OCI-LY1 (cell line): ENCODE data around the gene FSTL5.

ENCODE experiments used
- H2AFZ ChIP-seq: fragments of 200-600 bp; sonication (generic), shearing (Covaris generic); 2 replicates; pipeline ENCODE4 v1.6.0; 2014; ENCODE audit warnings: antibody characterized with exemption, mild to moderate bottlenecking, low read length
- H3F3A ChIP-seq: fragments of 200-600 bp; sonication (generic), shearing (Covaris generic); 2 replicates; pipeline ENCODE4 v1.6.0; 2014; ENCODE audit warnings: mild to moderate bottlenecking, antibody characterized with exemption, low read length, moderate library complexity; ENCODE audit not compliant: insufficient read depth
- H3K27ac ChIP-seq: fragments of 200-600 bp; sonication (generic); 2 replicates; pipeline ENCODE4 v1.5.1; 2014; ENCODE audit warnings: low read length, mixed run types, mild to moderate bottlenecking, low read depth; ENCODE audit not compliant: poor library complexity, severe bottlenecking
- H3K27me3 ChIP-seq: fragments of 200-600 bp; sonication (generic); 2 replicates; pipeline ENCODE4 v1.6.0; 2014; ENCODE audit warnings: antibody characterized with exemption, mild to moderate bottlenecking, low read length, moderate library complexity; ENCODE audit not compliant: insufficient read depth
- H3K36me3 ChIP-seq: fragments of 200-600 bp; sonication (generic); 2 replicates; pipeline ENCODE4 v1.6.1; 2014; ENCODE audit warnings: mild to moderate bottlenecking, antibody characterized with exemption, low read length, moderate library complexity, mixed read lengths; ENCODE audit not compliant: insufficient read depth
- H3K4me1 ChIP-seq: fragments of 200-600 bp; sonication (generic); 2 replicates; pipeline ENCODE4 v1.5.1; 2014; ENCODE audit warnings: mild to moderate bottlenecking, low read length, moderate library complexity; ENCODE audit not compliant: insufficient read depth, severe bottlenecking
- H3K4me2 ChIP-seq: fragments of 200-600 bp; sonication (generic), shearing (Covaris generic); 2 replicates; pipeline ENCODE4 v1.6.1; 2014; ENCODE audit warnings: low read length
- H3K4me3 ChIP-seq: fragments of 200-600 bp; sonication (generic); 2 replicates; pipeline ENCODE4 v1.5.1; 2014; ENCODE audit warnings: low read length, low read depth, mild to moderate bottlenecking, mixed read lengths; ENCODE audit not compliant: poor library complexity, severe bottlenecking
- H3K79me2 ChIP-seq: fragments of 200-600 bp; shearing (Covaris generic); 2 replicates; pipeline ENCODE4 v1.6.1; 2016; ENCODE audit warnings: mixed run types, low read length, mixed read lengths; ENCODE audit not compliant: insufficient read depth
- H3K9ac ChIP-seq: fragments of 200-600 bp; sonication (generic), shearing (Covaris generic); 2 replicates; pipeline ENCODE4 v1.6.1; 2014; ENCODE audit warnings: mild to moderate bottlenecking, low read length, mixed read lengths
- H3K9me2 ChIP-seq: fragments of 200-600 bp; sonication (generic), shearing (Covaris generic); 2 replicates; pipeline ENCODE4 v1.6.1; 2014; ENCODE audit warnings: low read depth, mild to moderate bottlenecking, low read length, mixed read lengths
- H3K9me3 ChIP-seq: fragments of 200-600 bp; shearing (Covaris generic); 2 replicates; pipeline ENCODE4 v1.6.1; 2014; ENCODE audit warnings: low read length, mixed read lengths
- H4K20me1 ChIP-seq: fragments of 200-600 bp; sonication (generic), shearing (Covaris generic); 2 replicates; pipeline ENCODE4 v1.6.0; 2016; ENCODE audit warnings: mild to moderate bottlenecking, low read length; ENCODE audit not compliant: insufficient read depth
- CTCF ChIP-seq: fragments of 200-600 bp; sonication (generic), shearing (Covaris generic); IDR thresholded peaks from 2 replicates; pipeline ENCODE4 v1.5.1; 2017; ENCODE audit warnings: mild to moderate bottlenecking, antibody characterized with exemption, low read length, moderate library complexity, mixed read lengths
- EZH2 ChIP-seq: fragments of 200-600 bp; sonication (generic), shearing (Covaris generic); IDR thresholded peaks from 2 replicates; pipeline ENCODE4 v1.8.0; 2017; ENCODE audit warnings: borderline replicate concordance, mixed run types, mild to moderate bottlenecking, antibody characterized with exemption, low read length, moderate library complexity, mixed read lengths

The FSTL5 gene

DNA sequence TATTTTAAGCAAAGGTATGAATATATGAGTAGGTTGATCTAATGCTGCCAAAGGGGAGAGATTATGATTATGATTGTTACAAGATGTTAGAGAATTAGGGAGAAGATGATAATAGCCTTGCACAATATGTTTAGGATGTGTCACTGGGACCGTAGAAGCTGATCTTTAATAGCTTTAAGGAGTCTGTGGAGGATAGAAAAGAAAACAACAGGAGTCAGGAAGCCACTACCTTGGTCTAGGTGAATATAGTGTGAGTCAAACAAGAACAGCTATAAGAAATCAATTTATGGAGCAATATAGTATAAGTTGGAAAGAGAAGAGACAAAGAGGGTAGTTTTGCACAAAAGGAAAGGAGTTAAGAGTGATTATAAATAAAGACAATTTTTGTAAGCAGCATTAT is 232.7 kb downstream of the FSTL5 start:
- H3K4me2 ChIP-seq: no peak overlapping the region
- H3K9ac ChIP-seq: no peak overlapping the region
- H3K36me3 ChIP-seq: no peaks in the 10 kb centered on the region
- H2AFZ ChIP-seq: no peak overlapping the region
- no peaks in the 10 kb centered on the region for H3K79me2 ChIP-seq
- H3K9me3 ChIP-seq: no peaks in the 10 kb centered on the region
- no peaks in the 10 kb centered on the region for H3K4me1 ChIP-seq
- no peak overlapping the region for H3K27ac ChIP-seq
- no peaks in the 10 kb centered on the region for H3K27me3 ChIP-seq
- no peak overlapping the region for H3K4me3 ChIP-seq
- no peaks in the 10 kb centered on the region for H3F3A ChIP-seq
- H3K9me2 ChIP-seq: no peaks in the 10 kb centered on the region
- TF ChIP-seq CTCF (no peak), EZH2 (no peak)
- no peaks in the 10 kb centered on the region for H4K20me1 ChIP-seq

- no peak overlapping the region for H3K27ac ChIP-seq
- TF ChIP-seq EZH2: no peak
- TF ChIP-seq CTCF: no peak
- no peaks in the 10 kb centered on the region for H3K9me2 ChIP-seq
- no peaks in the 10 kb centered on the region for H3K27me3 ChIP-seq
- H3K4me1 ChIP-seq: no peaks in the 10 kb centered on the region
- no peaks in the 10 kb centered on the region for H3F3A ChIP-seq
- no peak overlapping the region for H3K9ac ChIP-seq
- no peak overlapping the region for H2AFZ ChIP-seq
- no peak overlapping the region for H3K4me2 ChIP-seq
- H4K20me1 ChIP-seq: no peaks in the 10 kb centered on the region
- no peak overlapping the region for H3K4me3 ChIP-seq
- H3K79me2 ChIP-seq: no peaks in the 10 kb centered on the region
- no peaks in the 10 kb centered on the region for H3K36me3 ChIP-seq
- H3K9me3 ChIP-seq: no peaks in the 10 kb centered on the region
Measured at GRCh38 chr4:161929956-161930355, 233.8 kb downstream of the FSTL5 start.

- no peak for TF ChIP-seq CTCF
- TF ChIP-seq EZH2: no peak
- H3K27me3 ChIP-seq: no peaks in the 10 kb centered on the region
- H3K27ac ChIP-seq: no peak overlapping the region
- H3K36me3 ChIP-seq: no peaks in the 10 kb centered on the region
- H3K9ac ChIP-seq: no peak overlapping the region
- no peak overlapping the region for H3K4me3 ChIP-seq
- no peak overlapping the region for H3K4me2 ChIP-seq
- H3K9me2 ChIP-seq: no peaks in the 10 kb centered on the region
- H4K20me1 ChIP-seq: no peaks in the 10 kb centered on the region
- H2AFZ ChIP-seq: no peak overlapping the region
- no peaks in the 10 kb centered on the region for H3K4me1 ChIP-seq
- no peaks in the 10 kb centered on the region for H3F3A ChIP-seq
- no peaks in the 10 kb centered on the region for H3K79me2 ChIP-seq
- H3K9me3 ChIP-seq: no peaks in the 10 kb centered on the region
Measured at GRCh38 chr4:161926033-161926828, 237.6 kb downstream of the FSTL5 start.
